Occipital lobe (tissue), 2 donors: ENCODE data around the gene SPTBN2. TPM values are rescaled to one million over a fixed set of nuclear protein-coding genes. Genes with fewer than 3 reads are reported as not detected.
A peak's percentile ranks its signal among the peaks of the same experiment; 100 is the strongest.

ENCODE experiments used
- DNase-seq: peaks from one replicate; lab custom pipeline; 2025; lab: John Stamatoyannopoulos, UW
- total RNA-seq: library from RNA; depleted of rRNA; stranded (reverse); fragments of >200 nt; gene quantifications from one replicate; pipeline ENCODE4 v1.2.3, GENCODE V29; 2014

The SPTBN2 gene
- total RNA-seq: 105 TPM

DNA sequence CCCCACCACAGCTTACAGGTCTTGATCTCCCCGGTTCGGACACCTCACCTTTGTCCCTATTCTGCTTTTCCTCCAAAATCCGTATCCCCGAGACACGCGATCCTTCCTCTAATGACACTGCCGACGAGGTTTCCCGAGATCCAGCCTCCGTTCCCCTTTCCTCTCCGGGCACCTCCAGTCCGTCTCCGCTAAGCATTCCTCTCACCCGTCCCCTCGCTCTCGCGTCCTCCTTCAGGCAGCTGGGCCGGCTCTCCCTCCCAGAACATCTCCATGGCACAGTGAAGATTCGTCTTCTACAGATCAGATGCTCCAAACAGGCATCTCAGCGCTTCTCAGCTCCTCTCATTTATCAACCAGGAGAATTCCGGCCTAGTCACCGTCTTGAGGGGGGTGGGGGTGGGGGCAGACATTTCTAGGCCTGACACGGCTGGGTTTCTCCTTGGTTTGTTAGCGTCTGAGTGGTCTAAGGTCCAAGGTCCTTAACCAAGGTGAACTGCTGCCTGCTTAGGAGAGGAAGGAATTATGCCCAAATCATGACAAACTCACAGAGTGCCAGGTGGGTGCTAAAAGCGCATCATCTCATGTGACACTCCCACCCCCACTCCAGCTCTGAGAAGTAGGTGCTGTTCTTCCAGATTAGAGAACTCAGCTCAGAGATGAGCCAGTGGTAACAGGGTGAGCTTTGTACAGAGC is at the start of gene SPTBN2:
Gene SPTBN2 (minus strand): TSS at position 524 of the 693 bp plus-strand sequence. CDS start 7,976 bp downstream, outside the sequence.
- DNase-seq: peak; percentile 27

DNA sequence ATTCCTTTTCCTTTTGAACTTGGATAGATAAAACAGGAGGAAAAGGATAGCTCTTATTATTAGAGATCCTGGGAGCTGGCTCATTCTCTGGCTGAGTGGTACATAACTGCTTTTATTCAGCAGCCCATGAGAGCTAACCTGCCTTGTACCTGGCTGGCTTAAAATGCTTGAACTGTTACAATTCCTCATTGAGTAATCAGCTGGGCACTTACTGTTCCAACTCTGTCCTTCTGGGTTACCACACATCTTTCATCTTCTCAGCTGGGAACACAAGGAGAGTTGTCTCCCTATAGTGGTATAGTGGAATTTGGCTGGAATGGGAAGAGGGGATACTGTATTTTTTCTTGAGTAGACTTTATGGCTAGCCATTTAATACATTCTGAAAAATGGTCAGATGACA is 39.8 kb upstream of the SPTBN2 start:
- no peak for DNase-seq

DNA sequence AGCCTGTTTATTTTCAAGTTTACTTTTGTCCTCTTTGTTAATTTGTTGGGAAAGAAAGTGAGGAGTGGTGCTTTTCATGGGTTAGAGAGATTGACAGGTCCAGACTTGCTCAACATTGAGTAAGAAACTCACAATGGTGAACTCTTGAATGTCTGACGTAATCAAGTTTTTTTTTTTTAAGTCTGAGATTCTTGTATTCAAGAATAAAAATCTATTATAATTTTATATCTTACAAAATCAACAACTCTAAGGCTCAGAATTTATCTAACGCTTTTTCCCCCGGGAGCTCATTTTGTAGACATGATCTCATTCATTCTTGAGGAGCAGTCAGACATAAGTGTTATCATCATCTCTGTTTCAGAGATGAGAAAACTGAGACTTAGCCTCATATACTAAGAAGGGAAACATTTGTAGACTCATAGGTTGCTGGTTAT is 39.1 kb upstream of the SPTBN2 start:
- no peak for DNase-seq

DNA sequence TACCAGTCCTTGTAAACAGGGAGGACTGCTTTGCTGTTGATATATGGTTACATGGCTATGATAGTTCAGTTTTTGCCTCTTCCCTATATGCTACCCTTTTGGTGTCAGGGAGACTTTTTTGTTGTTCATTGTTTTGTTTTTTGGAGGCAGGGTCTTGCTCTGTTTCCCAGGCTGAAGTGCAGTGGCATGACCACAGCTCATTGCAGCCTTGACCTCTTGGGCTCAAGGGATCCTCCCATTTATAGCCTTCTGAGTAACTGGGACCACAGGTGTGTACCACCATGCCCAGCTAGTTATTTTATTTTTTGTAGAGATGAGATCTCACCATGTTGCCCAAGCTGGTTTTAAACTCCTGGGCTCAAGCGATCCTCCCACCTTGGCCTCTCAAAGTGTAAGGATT is 38.6 kb upstream of the SPTBN2 start:
- DNase-seq: no peak

DNA sequence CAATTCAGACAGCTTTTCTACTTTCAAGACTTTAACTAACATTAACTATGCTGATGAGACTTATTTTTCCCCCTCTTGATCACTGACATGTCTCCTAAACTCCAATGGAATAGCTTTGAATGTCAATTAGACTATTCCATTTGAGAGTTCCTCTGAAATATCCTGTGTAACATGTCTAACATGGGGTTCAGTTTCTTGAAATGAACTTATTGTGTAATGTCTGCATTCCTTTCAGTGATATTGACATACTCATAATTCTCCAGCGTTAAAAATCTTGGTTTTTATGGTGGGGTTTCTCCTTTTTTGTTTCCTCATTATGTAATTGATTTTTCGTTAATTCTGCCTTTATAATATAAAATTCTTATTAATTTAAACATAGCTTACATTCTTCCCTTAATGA is 37.7 kb upstream of the SPTBN2 start:
- no peak for DNase-seq

DNA sequence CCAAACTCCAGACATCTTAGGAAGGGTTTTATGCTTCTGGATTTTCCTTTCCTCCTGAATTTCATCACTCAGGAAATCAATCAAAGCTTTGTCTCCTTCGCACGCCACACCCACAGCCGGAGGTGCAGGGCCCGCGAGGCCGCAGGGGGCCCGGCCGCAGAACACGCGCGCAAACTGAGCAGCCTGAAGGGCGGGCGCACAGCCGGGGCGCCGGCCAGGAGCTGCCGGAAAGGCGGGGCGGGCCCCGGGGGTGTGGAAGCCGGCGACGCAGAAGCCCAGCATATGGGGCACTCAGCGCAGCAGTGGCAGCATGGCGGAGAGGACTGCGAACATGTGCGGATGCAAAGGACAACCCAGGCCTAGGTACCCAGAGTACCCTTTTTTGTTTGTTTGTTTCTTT is 33.1 kb upstream of the SPTBN2 start:
- no peak for DNase-seq

DNA sequence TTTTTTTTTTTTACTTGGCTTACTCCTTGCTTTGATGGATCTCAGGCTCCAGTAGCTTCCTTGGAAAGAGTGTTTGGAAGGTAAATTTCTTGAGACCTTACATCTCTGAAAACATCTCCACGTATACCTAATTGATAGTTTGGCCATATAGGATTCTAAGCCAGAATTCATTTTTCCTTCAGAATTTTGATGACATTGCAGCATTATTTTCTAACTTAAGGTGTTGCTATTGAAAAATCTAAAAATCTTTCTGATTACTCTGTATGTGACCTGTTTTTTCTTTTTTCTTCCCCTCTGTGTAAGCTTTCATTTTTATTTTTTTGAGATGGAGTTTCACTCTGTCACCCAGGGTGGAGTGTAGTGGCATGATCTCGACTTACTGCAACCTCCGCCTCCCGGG is 23.1 kb upstream of the SPTBN2 start:
- DNase-seq: no peak

DNA sequence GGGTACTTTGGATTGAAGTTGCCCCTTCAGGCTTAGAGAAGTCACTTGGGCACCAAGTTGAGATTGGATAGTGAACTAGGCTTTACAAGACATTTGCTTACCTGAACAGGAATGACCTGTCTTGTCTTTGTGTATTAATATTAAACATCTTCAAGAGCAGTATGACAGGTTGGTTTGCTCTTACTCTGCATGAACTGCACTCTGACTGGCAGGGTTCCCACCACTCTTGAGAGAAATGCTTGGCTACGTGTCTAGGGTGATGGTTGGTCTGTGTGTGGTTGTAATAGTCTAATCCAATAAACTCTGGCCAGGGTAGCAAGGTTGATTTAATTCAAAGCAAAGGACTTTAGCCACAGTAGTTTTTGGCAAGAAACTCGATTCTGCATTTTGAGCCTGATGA is 20.1 kb upstream of the SPTBN2 start:
- DNase-seq: no peak

DNA sequence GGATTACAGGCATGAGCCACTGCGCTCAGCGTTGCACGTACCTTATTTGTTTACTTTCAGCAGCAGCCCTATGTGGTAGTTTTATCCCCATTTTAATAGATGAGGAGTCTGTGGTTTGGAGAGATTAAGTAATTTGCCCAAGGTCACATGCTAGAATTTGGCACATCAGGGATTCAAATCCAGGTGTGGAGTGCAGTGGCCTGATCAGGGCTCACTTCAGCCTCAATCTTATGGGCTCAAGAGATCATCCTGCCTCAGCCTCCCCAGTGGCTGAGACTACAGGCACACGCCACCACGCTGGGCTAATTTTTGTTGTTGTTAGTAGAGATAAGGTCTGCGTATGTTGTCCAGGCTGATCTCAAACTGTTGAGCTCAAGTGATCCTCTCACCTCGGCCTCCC is 18.5 kb upstream of the SPTBN2 start:
- no peak for DNase-seq

DNA sequence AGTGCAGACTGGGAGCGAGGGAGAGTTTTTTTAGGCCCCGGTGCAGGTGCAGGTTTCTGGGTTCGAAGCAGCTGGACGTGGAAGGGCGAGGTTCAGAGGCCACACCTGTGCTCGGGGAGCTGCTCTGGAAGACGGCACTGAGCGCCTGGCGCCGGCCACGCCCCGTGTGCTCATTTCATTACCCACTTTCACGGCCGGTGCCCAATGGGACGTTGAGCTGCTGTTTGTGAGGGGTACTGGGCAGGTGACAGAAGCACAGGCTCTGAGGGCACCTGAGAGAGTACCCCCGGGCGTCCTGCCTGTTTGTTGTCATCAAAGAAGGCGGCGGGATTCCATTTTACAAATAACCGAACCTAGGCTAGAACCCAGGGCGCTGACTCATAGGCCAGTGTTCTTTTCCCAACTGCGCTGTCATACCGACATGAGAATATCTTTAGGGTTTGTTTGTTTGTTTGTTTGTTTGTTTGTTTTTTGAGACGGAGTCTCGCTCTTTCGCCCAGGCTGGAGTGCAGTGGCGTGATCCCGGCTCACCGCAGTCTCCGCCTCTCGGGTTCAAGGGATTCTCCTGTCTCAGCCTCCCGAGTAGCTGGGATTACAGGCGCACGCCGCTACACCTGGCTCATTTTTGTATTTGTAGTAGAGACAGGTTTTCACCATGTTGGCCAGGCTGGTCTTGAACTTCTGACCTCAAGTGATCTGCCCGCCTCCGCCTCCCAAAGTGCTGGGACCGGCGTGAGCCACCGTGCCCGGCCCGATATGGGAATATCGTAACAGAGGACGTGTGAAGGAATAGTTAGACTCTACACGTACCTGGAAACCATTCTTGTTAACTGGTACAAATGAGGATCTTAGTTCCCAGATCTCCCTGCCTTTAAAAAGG is 16.6 kb upstream of the SPTBN2 start:
- DNase-seq: no peak

DNA sequence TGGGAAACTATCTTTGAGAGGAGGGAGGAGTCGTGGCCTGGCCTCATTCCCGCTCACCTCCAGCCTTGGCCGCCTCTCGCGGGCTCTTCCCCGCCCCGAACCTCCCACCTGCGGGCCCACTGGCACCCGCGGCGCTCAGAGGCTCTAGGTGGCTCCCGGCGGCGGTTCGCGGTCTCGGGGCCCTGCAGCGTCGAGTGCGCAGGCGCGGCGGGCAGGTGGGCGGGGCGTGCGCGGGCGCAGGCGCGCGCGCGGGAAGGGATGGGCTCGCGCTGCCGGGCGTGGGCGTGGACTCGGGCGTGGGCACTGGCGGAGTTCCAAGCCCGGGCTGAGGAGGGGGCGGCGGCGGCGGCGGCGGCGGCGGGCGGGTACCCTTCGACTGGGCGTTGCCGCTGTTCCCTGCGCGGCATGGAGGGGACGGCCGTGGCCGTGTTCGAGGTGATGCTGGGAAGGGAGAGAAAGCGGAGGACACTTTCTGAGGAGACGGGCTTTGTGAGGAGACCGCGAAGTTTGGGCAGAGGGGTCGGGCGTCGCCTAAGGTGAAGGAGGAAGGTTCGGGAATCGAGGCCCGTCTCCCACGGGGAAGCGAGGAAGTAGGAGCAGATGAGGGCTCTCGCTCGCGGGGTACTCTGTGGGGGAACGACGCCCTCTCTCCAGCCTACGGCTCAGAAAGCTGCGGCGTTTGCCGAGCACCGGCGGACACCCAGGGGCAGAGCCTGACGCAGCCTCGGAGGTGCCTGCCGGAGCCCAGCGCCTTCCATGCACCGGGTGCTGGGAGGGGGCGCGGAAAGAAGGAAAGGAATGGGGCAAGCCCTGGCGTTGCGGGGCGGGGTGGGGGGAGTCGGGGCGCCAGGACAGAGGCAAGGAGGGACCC is 15.7 kb upstream of the SPTBN2 start:
- DNase-seq: peak; percentile 78

DNA sequence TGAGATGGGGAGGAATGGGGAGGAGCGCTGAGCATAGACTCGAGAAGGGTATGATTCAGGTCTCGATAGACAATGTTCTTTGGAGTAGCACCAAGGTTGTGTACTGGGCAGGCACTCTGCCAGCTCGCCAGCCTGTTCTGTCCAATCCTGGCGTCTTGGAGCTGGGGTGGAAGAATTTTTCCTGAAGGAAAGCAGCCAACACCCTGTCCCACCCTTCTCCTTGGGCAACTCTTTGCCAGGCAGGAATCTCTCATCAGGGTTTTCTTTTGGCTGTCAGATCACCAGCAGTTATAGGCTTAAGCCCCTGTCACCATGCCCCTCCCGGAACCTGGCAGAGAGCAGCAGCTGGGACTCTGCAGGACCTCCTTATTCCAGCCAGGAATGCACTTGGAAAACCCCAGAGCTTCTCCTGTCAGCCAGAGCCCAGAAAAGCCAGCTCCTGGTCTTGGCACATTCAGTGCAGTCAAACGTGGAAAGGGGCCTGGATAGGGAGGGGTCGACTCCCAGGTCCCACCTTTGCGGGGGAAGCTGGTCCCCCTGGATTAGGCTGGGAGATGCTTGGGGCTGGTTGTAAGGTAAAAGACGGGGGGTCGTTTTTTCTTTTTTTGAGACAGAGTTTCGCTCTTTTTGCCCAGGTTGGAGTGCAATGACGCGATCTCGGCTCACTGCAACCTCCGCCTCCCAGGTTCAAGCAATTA is 14.4 kb upstream of the SPTBN2 start:
- DNase-seq: no peak

DNA sequence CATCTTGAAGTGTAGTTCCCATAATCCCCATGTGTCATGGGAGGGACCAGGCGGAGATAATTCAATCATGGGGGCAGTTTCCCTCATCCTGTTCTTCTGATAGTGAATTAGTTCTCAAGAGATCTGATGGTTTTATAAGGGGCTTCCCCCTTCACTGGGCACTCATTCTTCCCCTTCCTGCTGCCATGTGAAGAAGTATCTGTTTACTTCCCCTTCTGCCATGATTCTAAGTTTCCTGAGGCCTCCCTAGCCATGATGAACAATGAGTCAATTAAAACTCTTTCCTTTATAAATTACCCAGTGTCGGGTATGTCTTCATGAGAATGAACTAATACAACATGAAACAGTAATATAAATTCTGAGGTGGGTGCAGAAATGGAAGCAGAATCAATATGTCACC is 12.1 kb upstream of the SPTBN2 start:
- no peak for DNase-seq

DNA sequence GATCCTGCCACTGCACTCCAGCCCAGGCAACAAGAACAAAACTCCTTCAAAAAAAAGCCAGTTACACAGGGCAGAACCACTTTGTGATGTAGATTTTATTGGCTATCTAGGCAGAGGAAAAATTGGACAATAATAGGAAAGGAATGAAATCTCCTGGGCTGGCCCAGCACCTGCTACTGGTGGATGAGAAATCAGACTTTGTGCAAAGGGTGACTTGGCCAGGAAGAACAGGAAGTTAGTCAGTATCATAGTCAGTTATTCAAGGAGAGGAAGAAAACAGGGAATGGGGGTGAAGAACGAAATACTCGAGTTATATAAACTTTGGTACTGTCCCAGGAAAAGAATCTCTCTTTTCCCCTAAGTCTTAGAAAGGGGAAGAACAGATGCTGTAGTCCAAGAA is 11.0 kb upstream of the SPTBN2 start:
- DNase-seq: no peak

DNA sequence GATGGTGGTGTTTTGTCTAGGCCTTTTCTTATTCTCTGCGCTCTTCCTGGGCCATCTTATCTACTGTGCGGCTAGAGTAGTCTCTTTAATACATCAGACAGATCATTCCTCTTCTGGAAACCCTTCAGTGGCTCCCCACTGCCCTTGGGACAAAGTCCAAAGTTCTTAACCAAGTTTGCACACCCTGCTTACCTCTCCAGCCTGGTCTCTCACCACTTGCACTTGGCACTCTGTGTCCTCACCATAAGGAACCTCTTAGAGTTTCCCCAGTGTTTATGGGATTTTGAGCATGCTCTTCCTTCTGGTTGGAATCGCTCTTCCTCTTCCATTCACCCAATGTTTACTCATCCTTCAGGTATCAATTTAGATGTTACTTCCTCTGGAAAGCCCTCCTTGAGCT is 5.2 kb upstream of the SPTBN2 start:
- DNase-seq: no peak

DNA sequence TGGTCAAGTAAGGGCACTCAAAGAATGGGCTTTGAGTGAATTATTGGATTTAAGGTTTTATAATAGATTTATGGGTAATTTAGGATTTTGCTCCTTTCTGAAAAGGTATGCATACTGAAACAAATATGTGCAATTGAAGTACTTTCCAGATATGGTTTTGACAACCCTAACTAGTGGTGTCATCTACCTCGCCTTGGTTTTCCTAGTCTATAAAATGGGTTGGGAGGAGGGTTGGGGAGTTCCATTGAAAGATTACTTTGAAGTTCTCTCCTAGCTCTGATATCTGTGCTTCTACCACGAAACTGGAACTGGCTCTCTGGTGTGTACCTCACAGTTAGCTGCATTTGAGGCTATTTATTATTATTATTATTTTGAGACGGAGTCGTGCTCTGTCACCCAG is 431 bp upstream of the SPTBN2 start:
- DNase-seq: no peak

DNA sequence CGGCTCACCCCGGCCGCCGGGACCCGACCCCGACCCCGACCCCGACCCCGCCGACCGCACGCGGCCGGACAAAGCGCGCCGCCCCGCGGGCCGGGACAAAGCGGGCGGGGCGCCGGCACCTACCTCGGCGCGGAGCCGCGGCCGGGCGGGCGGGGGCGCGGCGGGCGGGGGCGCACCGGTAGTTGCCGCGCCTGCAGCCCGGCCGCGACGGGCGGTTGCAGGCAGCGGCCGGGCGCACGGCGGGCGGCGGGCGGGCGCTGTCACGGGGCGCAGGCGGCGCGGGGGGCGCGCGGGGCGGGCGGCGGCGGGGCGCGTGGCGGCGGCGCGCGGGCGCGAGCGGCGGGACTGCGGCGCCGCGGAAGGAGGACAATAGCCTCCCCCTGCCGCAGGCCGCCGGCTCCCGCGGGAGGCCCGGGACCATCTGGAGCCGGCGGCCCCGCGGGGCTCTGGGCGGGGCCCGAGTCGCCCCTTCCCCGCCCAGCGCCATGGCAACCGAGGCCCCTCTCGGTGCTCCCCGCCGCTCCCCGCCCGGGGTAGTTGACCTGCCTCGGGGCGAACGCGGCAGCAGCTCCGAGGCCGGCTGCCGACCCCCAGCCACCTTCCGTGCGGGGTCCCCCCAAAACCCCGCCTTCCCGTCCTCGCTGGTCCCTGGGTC is 851 bp downstream of the SPTBN2 start:
- DNase-seq: no peak

DNA sequence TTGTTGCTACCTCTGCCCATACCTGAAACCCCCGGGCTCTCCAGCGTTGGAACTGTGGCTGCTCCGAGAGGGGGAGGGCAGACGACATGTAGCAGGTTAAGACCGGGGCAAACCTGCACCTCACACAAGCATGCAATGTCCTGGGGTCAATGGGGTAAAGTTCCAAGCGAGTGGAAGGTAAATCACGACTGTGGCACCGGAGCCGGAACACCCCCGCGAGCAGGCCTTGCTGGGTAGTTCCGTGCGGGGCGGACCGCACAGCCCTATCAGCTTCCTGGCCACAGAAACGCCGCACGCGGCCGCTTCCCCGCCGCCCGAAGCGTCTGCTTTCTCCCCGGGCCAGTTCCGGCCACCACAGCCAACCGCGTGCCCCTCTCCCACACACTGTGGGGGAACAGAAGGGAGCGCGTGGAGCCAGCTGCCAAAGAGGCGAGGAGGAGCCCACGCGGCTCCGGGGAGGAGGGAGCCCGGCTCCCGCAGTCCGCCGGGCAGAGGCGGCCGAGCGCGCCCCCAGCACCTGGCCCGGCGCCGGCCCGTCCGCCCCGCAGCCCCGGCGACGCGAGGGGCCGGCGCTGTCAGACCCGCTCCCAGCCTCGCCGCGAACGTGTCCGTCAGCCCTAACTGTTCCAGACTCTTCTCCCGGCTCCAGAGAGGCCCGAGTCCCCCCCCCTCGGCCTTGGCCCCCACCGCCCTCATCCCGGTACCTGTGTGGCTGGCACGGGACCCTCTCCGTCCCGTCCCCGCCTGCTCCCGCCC is 1.6 kb downstream of the SPTBN2 start:
- DNase-seq: peak; percentile 44

DNA sequence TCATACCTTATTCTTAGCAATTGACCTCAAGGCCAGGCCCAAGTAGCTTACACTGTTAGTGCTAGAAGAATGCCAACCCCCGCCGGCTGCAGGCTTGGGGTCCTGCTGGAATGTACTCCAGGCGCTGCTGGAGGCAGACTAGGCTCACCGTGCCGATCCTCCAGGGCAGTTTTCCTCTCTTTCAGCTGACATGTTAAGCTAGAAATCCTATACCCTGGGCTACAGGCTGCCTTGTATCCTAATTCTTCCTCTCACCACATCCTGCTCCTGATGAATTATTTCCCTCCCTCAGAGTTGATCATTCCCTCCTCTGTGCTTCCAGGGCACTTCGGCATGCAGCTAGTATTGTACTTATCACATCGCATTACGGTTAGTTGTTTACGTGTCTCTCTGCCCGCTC is 3.4 kb downstream of the SPTBN2 start:
- DNase-seq: no peak

DNA sequence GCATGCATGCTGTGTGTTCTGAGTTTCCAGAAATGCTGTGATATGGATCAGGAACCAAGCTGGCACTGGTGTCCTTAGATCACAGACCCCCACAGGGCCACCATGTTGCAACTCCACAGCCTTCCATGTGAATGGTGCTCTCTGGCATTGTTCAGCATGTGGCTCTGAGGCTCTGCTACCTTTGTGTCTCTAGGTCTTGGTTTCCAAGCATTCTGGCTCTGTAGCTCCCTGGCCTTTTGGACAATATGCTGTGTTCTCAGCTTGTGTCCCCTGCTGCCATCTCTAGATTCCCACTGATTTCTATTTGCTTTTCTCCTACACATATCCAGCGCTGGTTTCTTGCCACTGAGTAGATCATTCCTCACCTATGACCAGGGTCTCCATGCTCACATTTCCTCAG is 3.9 kb downstream of the SPTBN2 start:
- DNase-seq: no peak
